ENCODE data around the gene GPR132. TPM values are rescaled to one million over a fixed set of nuclear protein-coding genes. Genes with fewer than 3 reads are reported as not detected.

Gene GPR132
- total and polyA plus RNA-seq, 9 of the 15 experiments (the other 6 are each of a cell fraction or from before 2014, with no cell fraction given), result 0.01 to 1.1 (median 0.25) TPM; not detected in 1

DNA sequence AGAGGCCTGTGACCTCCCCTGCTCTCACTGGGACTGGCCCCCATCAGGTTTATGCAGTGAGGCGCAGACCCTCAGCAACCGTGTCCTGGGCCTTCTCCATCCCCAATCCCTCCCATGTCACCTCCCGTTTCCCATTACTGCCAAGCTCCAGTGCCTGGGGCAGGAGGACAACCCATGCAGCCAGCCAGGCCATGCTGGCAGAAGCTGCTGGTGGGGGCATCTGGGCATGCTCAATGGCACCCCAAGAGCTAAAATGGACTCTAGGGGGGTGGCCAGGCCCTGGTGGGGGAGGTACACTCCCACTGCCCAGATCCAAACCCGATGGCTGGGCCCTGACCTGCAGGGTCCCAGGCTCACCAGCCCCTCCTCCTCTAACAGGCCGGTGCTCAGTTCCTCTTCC, 20.5 kb upstream of the GPR132 start:
- BruUV-seq (replicated peaks), result no TSS peak
- intact Hi-C loops (cut with micrococcal nuclease), result loop anchor here (5.0 kb wide), 1 partner anchor 38 kb away; no protein-coding TSS in a partner anchor
- no peak overlapping the region for H2AFZ ChIP-seq (ENCODE audit: low read depth, low read length)
- 34% methylated on average over 4 of the region's 5 CpGs for WGBS (ENCODE audit: insufficient coverage, low coverage, missing lambda C conversion rate)
- no peaks in the 10 kb centered on the region; a peak in 1 of 5 replicates for H3K27me3 ChIP-seq (ENCODE audit: control insufficient read depth in 2 of 2, insufficient read depth in 2 of 2, low read length in 2 of 2)
- H3K27ac ChIP-seq (ENCODE audit: extremely low read depth, low read depth, low read length), result no peak overlapping the region
- peaks cover 3% of the 10 kb centered on the region for H3K9me1 ChIP-seq (ENCODE audit: control insufficient read depth, insufficient read depth, low read length)
- peaks cover 3 to 39% of the 10 kb centered on the region in 2 experiments; a peak in 2 of 5 replicates for H3K4me1 ChIP-seq (replicated peaks in 1 of 2; ENCODE audit: control insufficient read depth in 2 of 2, insufficient read depth in 2 of 2, low read length in 2 of 2)
- ATAC-seq (no peak), DNase-seq (ENCODE audit: extremely low read depth in 1 of 4, low spot score in 3 of 4) (no peak), FAIRE-seq (no peak)
- no peak overlapping the region for H3K9ac ChIP-seq (ENCODE audit: insufficient read depth in 1 of 2, low read depth in 2 of 2, low read length in 2 of 2)
- no peaks in the 10 kb centered on the region for H3K9me3 ChIP-seq (replicated peaks; ENCODE audit: control insufficient read depth, insufficient read depth, low read depth, low read length)
- no peaks in the 10 kb centered on the region for H3K36me3 ChIP-seq (ENCODE audit: control insufficient read depth, insufficient read depth, low read length)
- in situ Hi-C loops (cut with MboI), result no loop called here
- ChIA-PET CTCF (ENCODE audit: low intra/inter-chr PET ratio) (interaction anchor here (0.6 to 1.0 kb wide), 2 partner anchors 41 to 110 kb away, joined by 5 read pairs; no protein-coding TSS in a partner anchor), POLR2A (no interaction called here)
- H3K4me3 ChIP-seq, result no peak overlapping the region
- no peaks in the 10 kb centered on the region for H4K20me1 ChIP-seq (replicated peaks; ENCODE audit: control insufficient read depth, insufficient read depth, low read length)
- no peaks in the 10 kb centered on the region for H3K79me2 ChIP-seq (ENCODE audit: control insufficient read depth, insufficient read depth, low read length)
- no peak overlapping the region for H3K4me2 ChIP-seq (ENCODE audit: insufficient read depth, low read length)
- TF ChIP-seq, protein P1, sequence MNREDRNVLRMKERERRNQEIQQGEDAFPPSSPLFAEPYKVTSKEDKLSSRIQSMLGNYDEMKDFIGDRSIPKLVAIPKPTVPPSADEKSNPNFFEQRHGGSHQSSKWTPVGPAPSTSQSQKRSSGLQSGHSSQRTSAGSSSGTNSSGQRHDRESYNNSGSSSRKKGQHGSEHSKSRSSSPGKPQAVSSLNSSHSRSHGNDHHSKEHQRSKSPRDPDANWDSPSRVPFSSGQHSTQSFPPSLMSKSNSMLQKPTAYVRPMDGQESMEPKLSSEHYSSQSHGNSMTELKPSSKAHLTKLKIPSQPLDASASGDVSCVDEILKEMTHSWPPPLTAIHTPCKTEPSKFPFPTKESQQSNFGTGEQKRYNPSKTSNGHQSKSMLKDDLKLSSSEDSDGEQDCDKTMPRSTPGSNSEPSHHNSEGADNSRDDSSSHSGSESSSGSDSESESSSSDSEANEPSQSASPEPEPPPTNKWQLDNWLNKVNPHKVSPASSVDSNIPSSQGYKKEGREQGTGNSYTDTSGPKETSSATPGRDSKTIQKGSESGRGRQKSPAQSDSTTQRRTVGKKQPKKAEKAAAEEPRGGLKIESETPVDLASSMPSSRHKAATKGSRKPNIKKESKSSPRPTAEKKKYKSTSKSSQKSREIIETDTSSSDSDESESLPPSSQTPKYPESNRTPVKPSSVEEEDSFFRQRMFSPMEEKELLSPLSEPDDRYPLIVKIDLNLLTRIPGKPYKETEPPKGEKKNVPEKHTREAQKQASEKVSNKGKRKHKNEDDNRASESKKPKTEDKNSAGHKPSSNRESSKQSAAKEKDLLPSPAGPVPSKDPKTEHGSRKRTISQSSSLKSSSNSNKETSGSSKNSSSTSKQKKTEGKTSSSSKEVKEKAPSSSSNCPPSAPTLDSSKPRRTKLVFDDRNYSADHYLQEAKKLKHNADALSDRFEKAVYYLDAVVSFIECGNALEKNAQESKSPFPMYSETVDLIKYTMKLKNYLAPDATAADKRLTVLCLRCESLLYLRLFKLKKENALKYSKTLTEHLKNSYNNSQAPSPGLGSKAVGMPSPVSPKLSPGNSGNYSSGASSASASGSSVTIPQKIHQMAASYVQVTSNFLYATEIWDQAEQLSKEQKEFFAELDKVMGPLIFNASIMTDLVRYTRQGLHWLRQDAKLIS (CRISPR knock-in tag; IDR thresholded peaks at IDR 0.05), result no peak
- TF ChIP-seq, protein P2, sequence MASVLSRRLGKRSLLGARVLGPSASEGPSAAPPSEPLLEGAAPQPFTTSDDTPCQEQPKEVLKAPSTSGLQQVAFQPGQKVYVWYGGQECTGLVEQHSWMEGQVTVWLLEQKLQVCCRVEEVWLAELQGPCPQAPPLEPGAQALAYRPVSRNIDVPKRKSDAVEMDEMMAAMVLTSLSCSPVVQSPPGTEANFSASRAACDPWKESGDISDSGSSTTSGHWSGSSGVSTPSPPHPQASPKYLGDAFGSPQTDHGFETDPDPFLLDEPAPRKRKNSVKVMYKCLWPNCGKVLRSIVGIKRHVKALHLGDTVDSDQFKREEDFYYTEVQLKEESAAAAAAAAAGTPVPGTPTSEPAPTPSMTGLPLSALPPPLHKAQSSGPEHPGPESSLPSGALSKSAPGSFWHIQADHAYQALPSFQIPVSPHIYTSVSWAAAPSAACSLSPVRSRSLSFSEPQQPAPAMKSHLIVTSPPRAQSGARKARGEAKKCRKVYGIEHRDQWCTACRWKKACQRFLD (CRISPR knock-in tag; IDR thresholded peaks at IDR 0.05), result no peak
- TF ChIP-seq, protein P3, sequence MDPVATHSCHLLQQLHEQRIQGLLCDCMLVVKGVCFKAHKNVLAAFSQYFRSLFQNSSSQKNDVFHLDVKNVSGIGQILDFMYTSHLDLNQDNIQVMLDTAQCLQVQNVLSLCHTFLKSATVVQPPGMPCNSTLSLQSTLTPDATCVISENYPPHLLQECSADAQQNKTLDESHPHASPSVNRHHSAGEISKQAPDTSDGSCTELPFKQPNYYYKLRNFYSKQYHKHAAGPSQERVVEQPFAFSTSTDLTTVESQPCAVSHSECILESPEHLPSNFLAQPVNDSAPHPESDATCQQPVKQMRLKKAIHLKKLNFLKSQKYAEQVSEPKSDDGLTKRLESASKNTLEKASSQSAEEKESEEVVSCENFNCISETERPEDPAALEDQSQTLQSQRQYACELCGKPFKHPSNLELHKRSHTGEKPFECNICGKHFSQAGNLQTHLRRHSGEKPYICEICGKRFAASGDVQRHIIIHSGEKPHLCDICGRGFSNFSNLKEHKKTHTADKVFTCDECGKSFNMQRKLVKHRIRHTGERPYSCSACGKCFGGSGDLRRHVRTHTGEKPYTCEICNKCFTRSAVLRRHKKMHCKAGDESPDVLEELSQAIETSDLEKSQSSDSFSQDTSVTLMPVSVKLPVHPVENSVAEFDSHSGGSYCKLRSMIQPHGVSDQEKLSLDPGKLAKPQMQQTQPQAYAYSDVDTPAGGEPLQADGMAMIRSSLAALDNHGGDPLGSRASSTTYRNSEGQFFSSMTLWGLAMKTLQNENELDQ (CRISPR knock-in tag; IDR thresholded peaks at IDR 0.05; ENCODE audit: borderline replicate concordance), result no peak
- TF ChIP-seq, protein P4, sequence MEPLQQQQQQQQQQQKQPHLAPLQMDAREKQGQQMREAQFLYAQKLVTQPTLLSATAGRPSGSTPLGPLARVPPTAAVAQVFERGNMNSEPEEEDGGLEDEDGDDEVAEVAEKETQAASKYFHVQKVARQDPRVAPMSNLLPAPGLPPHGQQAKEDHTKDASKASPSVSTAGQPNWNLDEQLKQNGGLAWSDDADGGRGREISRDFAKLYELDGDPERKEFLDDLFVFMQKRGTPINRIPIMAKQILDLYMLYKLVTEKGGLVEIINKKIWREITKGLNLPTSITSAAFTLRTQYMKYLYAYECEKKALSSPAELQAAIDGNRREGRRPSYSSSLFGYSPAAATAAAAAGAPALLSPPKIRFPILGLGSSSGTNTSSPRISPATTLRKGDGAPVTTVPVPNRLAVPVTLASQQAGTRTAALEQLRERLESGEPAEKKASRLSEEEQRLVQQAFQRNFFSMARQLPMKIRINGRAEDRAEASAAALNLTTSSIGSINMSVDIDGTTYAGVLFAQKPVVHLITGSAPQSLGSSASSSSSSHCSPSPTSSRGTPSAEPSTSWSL (CRISPR knock-in tag; IDR thresholded peaks at IDR 0.05; ENCODE audit: borderline replicate concordance), result no peak
- TF ChIP-seq TEAD4 (IDR thresholded peaks at IDR 0.05; ENCODE audit: low read length), result no peak
- TF ChIP-seq TEAD4 (CRISPR knock-in tag; IDR thresholded peaks at IDR 0.05; ENCODE audit: borderline replicate concordance), result no peak
- no peak for TF ChIP-seq FOXJ2 (tag; IDR thresholded peaks at IDR 0.05)
- TF ChIP-seq, protein P5, sequence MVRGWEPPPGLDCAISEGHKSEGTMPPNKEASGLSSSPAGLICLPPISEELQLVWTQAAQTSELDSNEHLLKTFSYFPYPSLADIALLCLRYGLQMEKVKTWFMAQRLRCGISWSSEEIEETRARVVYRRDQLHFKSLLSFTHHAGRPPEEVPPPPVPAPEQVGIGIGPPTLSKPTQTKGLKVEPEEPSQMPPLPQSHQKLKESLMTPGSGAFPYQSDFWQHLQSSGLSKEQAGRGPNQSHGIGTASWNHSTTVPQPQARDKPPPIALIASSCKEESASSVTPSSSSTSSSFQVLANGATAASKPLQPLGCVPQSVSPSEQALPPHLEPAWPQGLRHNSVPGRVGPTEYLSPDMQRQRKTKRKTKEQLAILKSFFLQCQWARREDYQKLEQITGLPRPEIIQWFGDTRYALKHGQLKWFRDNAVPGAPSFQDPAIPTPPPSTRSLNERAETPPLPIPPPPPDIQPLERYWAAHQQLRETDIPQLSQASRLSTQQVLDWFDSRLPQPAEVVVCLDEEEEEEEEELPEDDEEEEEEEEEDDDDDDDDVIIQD (CRISPR knock-in tag; IDR thresholded peaks at IDR 0.05), result no peak
- TF ChIP-seq ZNF224 (CRISPR knock-in tag; IDR thresholded peaks at IDR 0.05), result no peak
- TF ChIP-seq ZNF764 (CRISPR knock-in tag; IDR thresholded peaks at IDR 0.05; ENCODE audit: low read depth), result no peak
- no peak for TF ChIP-seq ZNF347 (CRISPR knock-in tag; IDR thresholded peaks at IDR 0.05; ENCODE audit: low read depth)

All from K562 (cell line).